ENCODE results near the gene AP4E1. TPM values are rescaled to one million over a fixed set of nuclear protein-coding genes. Genes with fewer than 3 reads are reported as not detected.
"Not testable (repeated sequence)": the region's sequence is repeated elsewhere in the genome, so short reads cannot be mapped to it uniquely, and the experiment has no call there.

AP4E1 gene
- polyA plus RNA-seq, 1 experiment = 1.8 TPM

DNA sequence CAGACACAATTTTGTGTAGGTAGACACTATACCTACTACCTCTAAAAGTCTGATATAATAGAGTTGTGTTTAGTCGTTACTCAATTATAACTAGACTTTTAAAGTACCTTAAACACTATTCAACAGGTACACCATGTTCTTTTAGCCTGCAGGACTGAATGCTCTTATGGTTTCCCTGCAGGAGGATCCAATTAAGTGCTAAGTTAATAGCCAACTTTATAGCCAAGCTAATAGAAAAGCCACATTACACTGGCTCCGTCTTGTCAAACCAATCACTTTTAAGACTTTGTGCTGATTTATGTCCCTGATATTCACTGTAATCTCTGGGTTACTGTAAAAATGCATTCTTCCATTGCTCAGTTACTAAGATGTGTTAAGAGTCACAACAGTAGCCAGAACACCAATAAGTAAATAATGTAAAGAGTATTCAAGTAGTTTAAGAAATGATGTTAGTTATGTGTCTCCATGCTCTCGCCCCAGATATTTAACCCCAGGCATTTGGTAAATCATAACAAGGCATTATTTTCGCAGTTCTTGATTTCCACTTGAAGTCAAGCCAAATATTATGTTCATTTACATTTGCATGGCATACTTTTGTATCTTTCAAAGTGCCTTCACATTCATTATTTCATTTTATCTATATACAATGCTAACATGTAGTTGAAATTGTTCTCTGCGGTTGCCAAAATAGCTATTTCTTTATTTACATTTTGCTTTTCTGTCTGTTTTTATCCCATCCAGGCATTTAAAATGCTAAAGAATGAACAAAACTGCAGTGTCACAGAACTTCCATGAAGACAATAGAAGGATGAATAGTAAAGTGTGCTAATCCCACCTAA, 42.7 kb upstream of the AP4E1 start:
- Histone ChIP-seq H3K4me3 (ENCODE audit: low read depth, low read length) (no peak overlapping the region), H3K36me3 (ENCODE audit: control insufficient read depth, insufficient read depth, low read length) (no peaks in the 10 kb centered on the region), H3K27me3 (ENCODE audit: control insufficient read depth, insufficient read depth, low read length) (0 out of 2 replicates have a peak, but pooled peaks cover 2% of the 10 kb centered on the region)
- POLR2A ChIA-PET = no interaction called here
- CTCF ChIA-PET = interaction anchor here (3.1 kb wide), 1 partner anchor 11 kb away, joined by 17 read pairs; no protein-coding TSS in a partner anchor
- no peak for DNase-seq (ENCODE audit: low read depth)
- TF ChIP-seq CTCF (IDR thresholded peaks at IDR 0.05; ENCODE audit: insufficient read depth, low read depth, low read length) = no peak

- no peak for TF ChIP-seq CTCF (IDR thresholded peaks at IDR 0.05; ENCODE audit: insufficient read depth, low read depth, low read length)
- ChIA-PET CTCF (no interaction called here), POLR2A (no interaction called here)
Observed at GRCh38 chr15:50871832-50872231, 36.7 kb upstream of the AP4E1 start.

GRCh38 chr15:50872832-50873426, 35.6 kb upstream of the AP4E1 start:
- ChIA-PET CTCF (interaction anchor here (0.9 to 1.4 kb wide), 3 partner anchors 49 to 197 kb away, joined by 3 to 4 read pairs (median 3); no protein-coding TSS in a partner anchor), POLR2A (no interaction called here)
- no peak for TF ChIP-seq CTCF (IDR thresholded peaks at IDR 0.05; ENCODE audit: insufficient read depth, low read depth, low read length)
- Histone ChIP-seq H3K36me3 (ENCODE audit: control insufficient read depth, insufficient read depth, low read length) (no peaks in the 10 kb centered on the region), H3K27me3 (ENCODE audit: control insufficient read depth, insufficient read depth, low read length) (peaks cover 3% of the 10 kb centered on the region), H3K4me3 (ENCODE audit: low read depth, low read length) (no peak overlapping the region)
- DNase-seq (ENCODE audit: low read depth) = no peak

More at GRCh38 chr15:50871832-50872231, 36.7 kb upstream of the AP4E1 start:
- Histone ChIP-seq H3K36me3 (ENCODE audit: control insufficient read depth, insufficient read depth, low read length) (no peaks in the 10 kb centered on the region), H3K27me3 (ENCODE audit: control insufficient read depth, insufficient read depth, low read length) (peaks cover 3% of the 10 kb centered on the region), H3K4me3 (ENCODE audit: low read depth, low read length) (no peak overlapping the region)
- no peak for DNase-seq (ENCODE audit: low read depth)

DNA sequence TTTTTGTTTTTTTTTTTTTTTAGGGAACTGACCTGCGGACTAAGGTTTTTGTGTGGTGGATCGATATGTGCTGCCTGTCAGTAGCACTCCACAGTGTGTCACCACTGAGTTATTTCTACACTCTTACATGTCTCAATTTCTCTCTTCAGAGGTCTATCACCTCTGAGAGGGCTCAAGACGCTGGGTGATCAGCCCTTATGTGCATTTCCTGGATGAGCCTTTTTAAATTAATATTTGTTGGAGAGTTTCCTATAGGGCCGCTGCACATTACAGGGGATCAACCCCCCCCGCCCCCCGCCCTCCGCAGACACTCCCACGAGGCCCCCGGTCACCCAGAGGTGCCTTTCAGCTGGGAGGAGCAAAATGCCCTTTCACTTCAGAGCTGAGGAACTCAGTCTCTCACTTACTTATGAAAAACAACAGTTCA, 34.5 kb upstream of the AP4E1 start:
- Histone ChIP-seq H3K27me3 (ENCODE audit: control insufficient read depth, insufficient read depth, low read length) (peaks cover 3% of the 10 kb centered on the region), H3K36me3 (ENCODE audit: control insufficient read depth, insufficient read depth, low read length) (no peaks in the 10 kb centered on the region), H3K4me3 (ENCODE audit: low read depth, low read length) (no peak overlapping the region)
- POLR2A ChIA-PET = no interaction called here
- CTCF ChIA-PET = interaction anchor here (0.6 kb wide), 1 partner anchor 169 kb away, joined by 4 read pairs; no protein-coding TSS in a partner anchor
- no peak for DNase-seq (ENCODE audit: low read depth)
- TF ChIP-seq CTCF (IDR thresholded peaks at IDR 0.05; ENCODE audit: insufficient read depth, low read depth, low read length) = no peak

GRCh38 chr15:50875238-50875637, 33.2 kb upstream of the AP4E1 start:
- POLR2A ChIA-PET; H3K36me3 ChIP-seq (ENCODE audit: control insufficient read depth, insufficient read depth, low read length); DNase-seq (ENCODE audit: low read depth); H3K27me3 ChIP-seq (ENCODE audit: control insufficient read depth, insufficient read depth, low read length); H3K4me3 ChIP-seq (ENCODE audit: low read depth, low read length): not testable (repeated sequence)
- CTCF ChIA-PET = interaction anchor here (1.1 to 4.7 kb wide), 3 partner anchors 11 to 199 kb away, joined by 4 to 34 read pairs (median 17); no protein-coding TSS in a partner anchor

Measured in BJ (cell line).